Forelimb muscle (tissue), 1 donor: ENCODE data around the gene NUB1. TPM values are rescaled to one million over a fixed set of nuclear protein-coding genes. Genes with fewer than 3 reads are reported as not detected.

ENCODE experiments used
- DNase-seq: peaks from one replicate; pipeline ENCODE4 v3.0.0-alpha.2; 2013; ENCODE audit warnings: low read depth
- polyA plus RNA-seq: library from polyadenylated mRNA; unstranded; fragments of 120-200 nt; gene quantifications from one replicate; pipeline ENCODE4 v1.2.1, GENCODE V29; 2013; ENCODE audit not compliant: insufficient read length

The NUB1 gene
- polyA plus RNA-seq, 1 donor = 35.5 TPM

DNA sequence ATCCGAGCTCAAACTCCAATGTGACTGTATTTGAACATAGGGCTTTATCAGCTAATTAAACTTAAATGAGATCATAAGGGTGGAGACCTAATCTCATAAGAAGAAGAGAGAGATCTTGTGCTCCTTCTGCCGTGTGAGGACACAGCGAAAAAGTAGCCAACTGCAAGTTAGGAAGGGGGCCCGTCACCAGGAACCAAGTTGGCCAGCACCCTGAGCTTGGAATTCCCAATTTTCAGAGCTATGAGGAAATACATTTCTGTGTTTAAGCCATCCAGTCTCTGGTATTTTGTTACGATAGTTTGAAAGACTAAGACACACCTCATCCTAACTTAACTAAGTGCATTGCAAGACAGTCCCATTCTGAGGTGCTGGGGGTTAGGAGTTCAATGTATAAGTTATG lies 82.3 kb downstream of the NUB1 start:
- no peak for DNase-seq

DNA sequence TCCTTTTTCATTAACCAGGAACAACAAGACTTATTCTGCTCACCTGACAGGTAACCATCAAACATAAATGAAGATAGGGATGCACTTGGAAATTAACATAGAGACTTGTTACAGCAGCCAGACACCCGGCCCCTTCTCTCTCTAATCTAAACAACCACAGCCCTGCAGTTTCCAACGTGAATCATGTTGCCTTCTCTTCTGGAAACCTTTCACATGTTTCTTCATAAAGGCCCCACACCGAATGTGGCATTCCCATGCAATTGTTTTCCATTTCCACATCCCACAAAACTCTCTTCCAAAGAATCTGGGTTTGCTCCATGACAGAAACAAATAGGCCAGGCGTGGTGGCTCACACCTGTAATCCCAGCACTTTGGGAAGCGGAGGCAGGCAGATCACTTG lies 83.2 kb downstream of the NUB1 start:
- DNase-seq = no peak

DNA sequence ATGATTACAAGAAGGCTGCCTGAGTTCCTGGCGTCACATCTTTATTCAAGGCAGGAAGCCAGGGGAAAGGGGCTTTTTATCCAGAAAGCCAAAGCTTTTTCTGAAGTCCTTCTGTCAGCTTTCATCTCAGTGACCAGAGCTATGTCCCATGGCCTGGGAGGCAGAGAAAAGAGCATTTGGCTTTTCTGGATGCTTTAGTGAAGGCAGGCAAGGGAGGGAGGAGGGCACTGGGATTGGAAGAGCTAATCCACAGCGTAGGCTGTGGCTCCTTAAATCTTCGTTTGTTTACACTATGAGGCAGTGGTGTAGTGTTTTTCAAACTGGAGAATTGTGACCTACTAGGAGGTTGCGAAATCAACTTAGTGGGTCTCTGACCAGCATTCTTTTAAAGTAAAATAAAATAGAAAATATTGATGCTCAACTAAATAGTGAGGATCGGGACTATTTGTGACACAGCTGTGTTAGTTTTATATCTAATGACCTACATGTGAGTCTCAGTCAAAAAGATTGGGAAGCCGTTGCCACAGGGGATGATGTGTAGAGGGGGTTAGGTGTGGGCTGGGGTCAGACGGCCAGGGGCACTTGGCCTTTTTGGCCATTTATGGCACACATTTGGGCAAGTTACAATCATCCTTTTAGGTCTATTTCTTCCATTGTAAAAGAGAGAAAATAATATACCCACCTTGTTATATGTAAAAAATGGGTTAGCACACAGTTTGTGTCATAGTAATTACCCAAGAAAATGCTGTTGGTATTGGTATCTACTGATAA lies 84.2 kb downstream of the NUB1 start:
- no peak for DNase-seq

DNA sequence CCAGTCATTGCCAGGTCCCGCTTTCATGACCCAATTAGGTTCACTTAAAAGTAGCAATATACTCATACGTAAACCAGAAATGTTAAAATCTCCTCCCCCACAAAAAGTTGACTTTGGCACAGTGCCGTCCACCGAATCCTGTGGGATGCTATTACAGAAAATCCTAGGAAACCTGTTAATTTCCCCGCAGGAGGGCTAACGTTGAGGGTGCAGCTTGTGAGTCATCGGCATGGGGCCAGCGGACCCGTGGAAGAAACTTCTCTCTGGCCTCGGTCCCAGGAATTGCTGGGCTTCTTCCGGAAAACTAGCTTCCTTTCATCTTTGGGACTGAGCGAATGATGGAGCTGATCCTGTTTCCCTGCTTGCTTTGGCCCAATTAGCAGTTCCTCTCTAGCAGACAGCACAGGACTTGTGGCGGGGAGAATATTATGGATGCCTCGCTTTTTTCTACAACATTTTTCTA lies 84.9 kb downstream of the NUB1 start:
- no peak for DNase-seq

DNA sequence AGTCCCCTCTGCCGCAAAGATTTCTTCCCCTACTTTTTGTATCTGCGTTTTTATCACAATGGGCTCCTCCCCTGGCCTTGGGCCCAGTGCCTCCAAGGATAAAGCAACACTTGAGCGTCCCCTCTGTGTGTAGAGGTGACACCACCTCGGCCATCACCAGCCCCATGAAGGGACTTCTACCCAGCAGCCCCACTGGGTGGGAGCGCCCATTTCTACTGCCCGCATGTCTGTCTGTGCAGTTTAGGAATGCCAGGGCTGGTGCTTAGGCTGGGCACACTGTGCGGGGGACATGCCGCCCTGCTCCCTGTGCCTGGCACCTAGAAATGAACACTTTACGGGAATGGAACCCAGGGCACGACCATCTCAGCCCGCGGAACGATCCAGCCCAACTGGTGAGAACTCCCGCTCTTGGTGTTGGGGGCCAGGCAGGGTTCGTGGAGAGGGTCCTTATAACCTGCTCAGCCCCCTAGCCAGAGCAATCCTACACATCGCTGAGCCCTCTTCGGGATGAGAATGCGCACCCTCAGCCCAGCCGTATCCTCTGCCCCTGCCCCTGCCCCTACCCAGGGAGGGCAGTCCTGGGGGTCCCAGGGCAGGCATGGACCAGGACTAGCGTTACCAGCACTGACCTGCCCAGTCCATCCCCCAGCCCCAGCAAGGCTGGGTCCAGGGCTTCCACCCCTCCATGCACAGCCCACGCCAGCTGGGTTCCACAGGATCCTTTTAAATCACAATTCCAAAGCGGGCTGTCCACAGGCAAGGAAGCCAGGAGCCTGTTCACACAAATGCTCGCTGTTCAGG lies 85.5 kb downstream of the NUB1 start:
- DNase-seq = no peak

DNA sequence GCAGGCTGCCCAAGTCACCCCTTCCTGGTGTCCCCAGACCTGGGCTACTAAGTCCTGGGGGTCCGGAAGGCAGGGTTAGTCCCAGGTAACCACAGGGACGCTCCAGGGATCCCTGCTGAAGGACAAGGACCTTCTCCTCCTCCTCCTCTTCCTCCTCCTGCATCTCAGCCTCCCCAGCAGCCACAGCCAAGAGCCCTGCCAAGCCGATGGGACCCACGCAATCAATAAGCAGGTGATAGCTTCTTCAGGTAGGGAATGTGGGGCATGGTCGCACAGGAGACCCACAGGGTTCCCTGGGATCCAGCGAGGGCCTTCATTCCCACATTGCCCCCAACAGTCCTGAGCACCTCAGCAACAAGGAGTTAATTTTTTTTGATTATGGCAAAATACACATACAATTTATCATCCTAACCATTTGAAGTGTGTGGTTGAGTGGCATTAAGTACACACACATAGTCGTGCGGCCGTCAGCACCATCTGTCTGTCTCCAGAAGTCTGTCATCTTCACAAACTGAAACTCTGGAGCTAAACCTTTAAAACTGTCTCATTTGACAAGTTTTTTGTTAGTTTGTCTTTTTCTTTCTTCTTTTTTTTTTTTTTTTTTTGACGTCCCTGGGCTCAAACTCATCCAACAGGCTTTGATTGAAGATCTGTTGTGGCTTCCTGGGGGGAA lies 86.2 kb downstream of the NUB1 start:
- no peak for DNase-seq

Other genes starting within 250 kb of the NUB1 start
- gene GBX1, start 174.1 kb upstream of the NUB1 start, polyA plus RNA-seq = 3.1 TPM
- 6.2 TPM for gene ASB10, start 154.6 kb upstream of the NUB1 start, polyA plus RNA-seq
- gene H2BK1, start 131.3 kb upstream of the NUB1 start, polyA plus RNA-seq = not detected
- 17.4 TPM for gene ABCF2, start 114.6 kb upstream of the NUB1 start, polyA plus RNA-seq
- gene CHPF2, start 109.3 kb upstream of the NUB1 start, polyA plus RNA-seq = 20.2 TPM
- gene SMARCD3, start 93.1 kb upstream of the NUB1 start, polyA plus RNA-seq = 169 TPM
- gene WDR86, start 68.2 kb downstream of the NUB1 start, polyA plus RNA-seq = 6.6 TPM
- gene CRYGN, start 98.3 kb downstream of the NUB1 start, polyA plus RNA-seq = not detected
- 78.9 TPM for gene RHEB, start 178.1 kb downstream of the NUB1 start, polyA plus RNA-seq